Mesodermal cell (in vitro differentiated cells): ENCODE data around the gene INSIG1.

Experiments used
- H3K27ac ChIP-seq: 2 replicates; pipeline ENCODE4 v1.7.0; 2013; ENCODE audit warnings: mild to moderate bottlenecking, low read depth, low read length, moderate library complexity; ENCODE audit not compliant: severe bottlenecking
- H3K36me3 ChIP-seq: 2 replicates; pipeline ENCODE4 v1.7.1; 2013; ENCODE audit warnings: mild to moderate bottlenecking, low read length, moderate library complexity; ENCODE audit not compliant: control insufficient read depth, insufficient read depth
- H3K4me1 ChIP-seq: one replicate; pipeline ENCODE4 v1.7.1; 2013; ENCODE audit warnings: mild to moderate bottlenecking, low read length; ENCODE audit not compliant: insufficient read depth, control insufficient read depth, poor library complexity, severe bottlenecking
- H3K4me3 ChIP-seq: 2 replicates; pipeline ENCODE4 v1.7.0; 2013; ENCODE audit warnings: low read length, control low read depth, mild to moderate bottlenecking; ENCODE audit not compliant: insufficient read depth, poor library complexity, severe bottlenecking; ENCODE audit errors: extremely low read depth
- H3K9me3 ChIP-seq: 2 replicates; pipeline ENCODE4 v1.7.1; 2013; ENCODE audit warnings: mild to moderate bottlenecking, low read length, moderate library complexity; ENCODE audit not compliant: control insufficient read depth
- WGBS, 2 experiments: methylation state at CpG; one replicate each; pipeline ENCODE4 v1.1.5; 2013; ENCODE audit warnings: missing lambda C conversion rate in 2 of 2; ENCODE audit not compliant: insufficient coverage in 2 of 2; 5-methylcytosine and 5-hydroxymethylcytosine counted together

The INSIG1 gene

GRCh38 chr7:155316427-155317113, 18.9 kb downstream of the INSIG1 start:
- Histone ChIP-seq H3K4me3 (no peak overlapping the region), H3K27ac (no peak overlapping the region), H3K9me3 (no peaks in the 10 kb centered on the region), H3K36me3 (peaks cover under 1% of the 10 kb centered on the region), H3K4me1 (no peaks in the 10 kb centered on the region)
- 83 to 95% methylated on average over 10 to 11 of the region's 13 CpGs for WGBS, 2 experiments

GRCh38 chr7:155317114-155317434, 19.4 kb downstream of the INSIG1 start:
- no peak overlapping the region for H3K27ac ChIP-seq
- WGBS, 2 experiments, result 78 to 83% methylated on average over 1 to 3 of the region's 3 CpGs
- H3K4me3 ChIP-seq, result no peak overlapping the region
- no peaks in the 10 kb centered on the region for H3K9me3 ChIP-seq
- no peaks in the 10 kb centered on the region for H3K36me3 ChIP-seq
- no peaks in the 10 kb centered on the region for H3K4me1 ChIP-seq

- Histone ChIP-seq H3K36me3 (no peaks in the 10 kb centered on the region), H3K27ac (no peak overlapping the region), H3K4me1 (no peaks in the 10 kb centered on the region), H3K4me3 (no peak overlapping the region), H3K9me3 (peaks cover 4% of the 10 kb centered on the region)
- 87 to 98% methylated on average over 3 of the region's 3 CpGs for WGBS, 2 experiments
These were observed 20.6 kb downstream of the INSIG1 start for GRCh38 chr7:155318245-155318644.

GRCh38 chr7:155322530-155322929, 24.9 kb downstream of the INSIG1 start:
- Histone ChIP-seq H3K36me3 (no peaks in the 10 kb centered on the region), H3K27ac (no peak overlapping the region), H3K4me1 (no peaks in the 10 kb centered on the region), H3K9me3 (peaks cover 4% of the 10 kb centered on the region), H3K4me3 (no peak overlapping the region)
- 77 to 78% methylated on average over 9 of the region's 10 CpGs for WGBS, 2 experiments

- H3K27ac ChIP-seq, result no peak overlapping the region
- no peaks in the 10 kb centered on the region for H3K36me3 ChIP-seq
- peaks cover 4% of the 10 kb centered on the region for H3K9me3 ChIP-seq
- no peak overlapping the region for H3K4me3 ChIP-seq
- H3K4me1 ChIP-seq, result no peaks in the 10 kb centered on the region
These were observed 25.4 kb downstream of the INSIG1 start for GRCh38 chr7:155323001-155323638.

- H3K4me3 ChIP-seq, result no peak overlapping the region
- 89 to 91% methylated on average over 17 of the region's 19 CpGs for WGBS, 2 experiments
These were observed 26.6 kb downstream of the INSIG1 start for GRCh38 chr7:155324012-155324917.

GRCh38 chr7:155324918-155325235, 27.2 kb downstream of the INSIG1 start:
- no peak overlapping the region for H3K4me3 ChIP-seq

More at GRCh38 chr7:155324012-155324917, 26.6 kb downstream of the INSIG1 start:
- no peaks in the 10 kb centered on the region for H3K4me1 ChIP-seq
- H3K27ac ChIP-seq, result no peak overlapping the region
- H3K36me3 ChIP-seq, result no peaks in the 10 kb centered on the region
- H3K9me3 ChIP-seq, result peaks cover 4% of the 10 kb centered on the region

GRCh38 chr7:155326385-155326784, 28.7 kb downstream of the INSIG1 start:
- H3K36me3 ChIP-seq, result no peaks in the 10 kb centered on the region
- 69 to 75% methylated on average over 6 to 8 of the region's 9 CpGs for WGBS, 2 experiments
- H3K9me3 ChIP-seq, result peaks cover 4% of the 10 kb centered on the region
- no peak overlapping the region for H3K27ac ChIP-seq
- H3K4me1 ChIP-seq, result no peaks in the 10 kb centered on the region
- H3K4me3 ChIP-seq, result no peak overlapping the region

More at GRCh38 chr7:155324918-155325235, 27.2 kb downstream of the INSIG1 start:
- Histone ChIP-seq H3K4me1 (no peaks in the 10 kb centered on the region), H3K27ac (no peak overlapping the region), H3K9me3 (peaks cover 4% of the 10 kb centered on the region), H3K36me3 (no peaks in the 10 kb centered on the region)
- 82% methylated on average over 2 of the region's 2 CpGs; no CpG with 5 or more reads in 1 of the 2 experiments for WGBS, 2 experiments

GRCh38 chr7:155327590-155328320, 30.1 kb downstream of the INSIG1 start:
- H3K36me3 ChIP-seq, result no peaks in the 10 kb centered on the region
- no peaks in the 10 kb centered on the region for H3K4me1 ChIP-seq
- peaks cover 4% of the 10 kb centered on the region for H3K9me3 ChIP-seq
- H3K27ac ChIP-seq, result no peak overlapping the region
- no peak overlapping the region for H3K4me3 ChIP-seq
- 72 to 73% methylated on average over 9 to 11 of the region's 13 CpGs for WGBS, 2 experiments

GRCh38 chr7:155329225-155329624, 31.5 kb downstream of the INSIG1 start:
- WGBS, 2 experiments, result no CpG with 5 or more reads among the region's 5 CpGs
- no peaks in the 10 kb centered on the region for H3K9me3 ChIP-seq
- no peaks in the 10 kb centered on the region for H3K36me3 ChIP-seq
- H3K4me1 ChIP-seq, result no peaks in the 10 kb centered on the region
- H3K27ac ChIP-seq, result no peak overlapping the region
- H3K4me3 ChIP-seq, result no peak overlapping the region
